NCI-H1105 (cell line): ENCODE data around the gene ZNF226.
"Not testable (repeated sequence)": the region's sequence is repeated elsewhere in the genome, so short reads cannot be mapped to it uniquely, and the experiment has no call there.

ENCODE experiments used
- DNase-seq: peaks from one replicate; lab custom pipeline; 2025; lab: John Stamatoyannopoulos, UW

ZNF226 gene

DNA sequence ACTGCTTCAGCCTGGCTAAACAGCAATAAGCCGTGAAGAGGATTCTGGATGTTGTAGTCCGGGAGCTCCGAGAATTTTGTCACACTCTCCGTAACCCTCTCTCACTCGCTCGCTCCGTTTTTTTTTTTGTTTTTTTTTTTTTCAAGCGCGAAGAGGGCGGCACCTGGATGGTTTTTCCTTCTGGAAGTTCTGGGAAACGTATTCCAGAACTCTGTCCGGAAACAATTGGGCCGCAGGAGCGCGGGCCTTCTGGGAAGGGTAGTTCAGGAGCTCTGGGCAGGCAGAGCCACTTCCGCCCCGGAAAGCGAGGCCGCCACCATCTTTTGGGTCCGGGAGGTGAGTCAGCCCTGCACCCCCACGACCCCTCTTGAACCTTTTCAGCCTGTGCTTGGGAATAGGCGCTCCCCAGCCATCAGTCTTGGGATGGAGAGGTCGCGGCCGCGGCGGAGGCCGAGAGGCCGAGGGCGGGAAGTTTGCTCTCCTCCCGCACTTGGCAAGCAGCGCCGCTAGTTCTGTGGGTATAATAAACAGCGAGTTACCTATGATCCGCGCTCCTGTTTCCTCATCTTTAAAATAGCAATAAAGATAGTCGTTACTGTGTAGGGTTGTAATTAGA lies 47.5 kb downstream of the ZNF226 start, which contains the start of gene ZNF227:
Gene ZNF227 (plus strand): TSS at position 283 of the 616 bp plus-strand sequence. CDS start 5,261 bp downstream, outside the sequence.
- DNase-seq: peak; percentile 88

GRCh38 chr19:44212866-44213346 lies 48.0 kb downstream of the ZNF226 start:
- DNase-seq: no peak

- DNase-seq: not testable (repeated sequence)
Observed at GRCh38 chr19:44219926-44220325, 55.0 kb downstream of the ZNF226 start.

- DNase-seq: not testable (repeated sequence)
Observed at GRCh38 chr19:44220761-44221160, 55.9 kb downstream of the ZNF226 start.

GRCh38 chr19:44221291-44221690 lies 56.4 kb downstream of the ZNF226 start:
- not testable (repeated sequence) for DNase-seq
